ENCODE results near the gene RRAS2. TPM values are rescaled to one million over a fixed set of nuclear protein-coding genes. Genes with fewer than 3 reads are reported as not detected.

The RRAS2 gene
- total and polyA plus RNA-seq, 10 of the 15 experiments (the other 5 are each of a cell fraction or from before 2014, with no cell fraction given), result 26.9 to 72.4 (median 45.4) TPM

- ATAC-seq, result no peak
- intact Hi-C loops (cut with micrococcal nuclease; ENCODE audit: unreplicated experiment) (loop anchor here (10.0 kb wide), 1 partner anchor 758 kb away; no protein-coding TSS in a partner anchor), in situ Hi-C loops (cut with MboI) (no loop called here)
- Histone ChIP-seq H3K27me3 (replicated peaks in 1 of 2; ENCODE audit: control insufficient read depth in 2 of 2, insufficient read depth in 2 of 2, low read length in 1 of 2) (no peaks in the 10 kb centered on the region), H4K20me1 (ENCODE audit: control insufficient read depth, insufficient read depth) (no peaks in the 10 kb centered on the region), H3K9ac (ENCODE audit: control insufficient read depth, insufficient read depth, low read length) (no peak overlapping the region), H2AFZ (ENCODE audit: control insufficient read depth, low read depth, low read length) (no peak overlapping the region), H3K79me2 (ENCODE audit: control insufficient read depth, insufficient read depth, low read length) (no peaks in the 10 kb centered on the region), H3K4me3 (no peak overlapping the region), H3K4me2 (ENCODE audit: control insufficient read depth, insufficient read depth) (no peak overlapping the region), H3K9me3 (replicated peaks; ENCODE audit: control insufficient read depth, insufficient read depth, low read length) (no peaks in the 10 kb centered on the region), H3K36me3 (ENCODE audit: control insufficient read depth in 2 of 2, insufficient read depth in 2 of 2, low read length in 1 of 2) (no peaks in the 10 kb centered on the region), H3K4me1 (ENCODE audit: control insufficient read depth, insufficient read depth, low read length) (peaks cover 5% of the 10 kb centered on the region; the same call in 1 of the 2 replicates), H3K27ac (ENCODE audit: control insufficient read depth, insufficient read depth) (no peak overlapping the region)
- ChIA-PET SMC1A (ENCODE audit: uncharacterized antibody, unreplicated experiment) (no interaction called here), RAD21 (ENCODE audit: unreplicated experiment) (no interaction called here), POLR2A (no interaction called here), CTCF (no interaction called here)
- BruUV-seq (replicated peaks), result no TSS peak
- no peak for FAIRE-seq
- no peak for DNase-seq (ENCODE audit: low read depth, low spot score)
- WGBS (ENCODE audit: insufficient coverage, insufficient replicate concordance, low lambda C conversion rate, missing lambda C conversion rate), result 11% methylated on average over 4 of the region's 4 CpGs
- no peak for TF ChIP-seq NR2C2 (IDR thresholded peaks at IDR 0.05; ENCODE audit: borderline replicate concordance, control insufficient read depth, insufficient read length, low read depth)
- no peak for TF ChIP-seq RBBP5 (conservative IDR thresholded peaks at IDR 0.05)
- TF ChIP-seq ATF7 (IDR thresholded peaks at IDR 0.05; ENCODE audit: low read depth), result no peak
- TF ChIP-seq CHD4 (IDR thresholded peaks at IDR 0.05), result no peak
- TF ChIP-seq RAD21 (IDR thresholded peaks at IDR 0.05; ENCODE audit: insufficient read depth, low read depth, low read length), result no peak
- TF ChIP-seq EGR1 (IDR thresholded peaks at IDR 0.05; ENCODE audit: borderline replicate concordance in 1 of 2, low read depth in 2 of 2, low read length in 2 of 2), result no peak
- TF ChIP-seq RB1 (IDR thresholded peaks at IDR 0.05; ENCODE audit: borderline replicate concordance), result no peak
- TF ChIP-seq CBX5 (IDR thresholded peaks at IDR 0.05; ENCODE audit: low read depth), result no peak
- TF ChIP-seq TCF12 (IDR thresholded peaks at IDR 0.05; ENCODE audit: low read depth, low read length), result no peak
- no peak for TF ChIP-seq CREM (IDR thresholded peaks at IDR 0.05; ENCODE audit: low read depth)
- no peak for TF ChIP-seq ZBTB11 (CRISPR knock-in tag; IDR thresholded peaks at IDR 0.05)
- TF ChIP-seq CTCF (IDR thresholded peaks at IDR 0.05 in 2 of 3, conservative IDR thresholded peaks at IDR 0.05 in 1 of 3; ENCODE audit: control insufficient read depth in 2 of 3, extremely low read depth in 1 of 3, insufficient read depth in 1 of 3, low read depth in 3 of 3, low read length in 3 of 3), result no peak
- no peak for TF ChIP-seq DPF2 (IDR thresholded peaks at IDR 0.05)
- TF ChIP-seq KAT2A (conservative IDR thresholded peaks at IDR 0.05; ENCODE audit: control insufficient read depth, low read depth, low read length), result no peak
- TF ChIP-seq RCOR1 (conservative IDR thresholded peaks at IDR 0.05; ENCODE audit: low read depth, low read length), result no peak
Observed at GRCh38 chr11:14242733-14243132, 116.2 kb downstream of the RRAS2 start.
